Measurements from ENCODE around the gene KCNJ5.

The KCNJ5 gene

DNA sequence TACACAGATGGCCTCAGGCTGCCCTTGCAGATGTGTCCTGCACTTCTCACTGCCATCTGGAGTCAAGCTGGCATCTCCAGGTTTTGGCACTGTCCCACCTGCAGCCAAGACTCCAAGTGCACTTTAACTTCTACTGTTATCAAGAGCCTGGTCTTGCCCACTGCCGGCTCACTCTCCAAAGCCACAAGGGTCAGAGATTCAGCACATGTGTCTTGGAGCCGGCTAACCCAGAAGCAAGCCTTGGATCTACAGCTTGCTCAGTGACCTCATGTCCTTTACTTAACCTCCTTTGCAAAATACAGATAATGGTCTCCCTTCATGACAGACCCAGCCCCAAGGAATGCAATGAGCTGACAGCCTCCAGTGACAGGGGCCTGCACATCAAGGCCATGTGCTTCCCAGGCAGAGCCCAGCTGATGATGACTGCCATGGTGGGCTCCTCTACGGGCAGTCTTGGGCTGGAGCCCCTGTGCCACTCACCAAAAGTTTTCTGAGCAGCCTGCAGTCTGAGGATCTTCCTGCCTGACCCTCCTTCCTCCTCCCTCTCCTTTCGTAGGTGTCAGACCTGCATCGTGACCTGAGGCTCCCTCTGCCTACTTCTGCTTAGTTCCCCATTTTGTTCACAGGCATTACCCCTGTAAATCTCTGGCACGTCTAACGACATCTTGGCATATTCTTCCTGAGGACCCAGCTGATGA is 42.5 kb downstream of the KCNJ5 start:
- DNase-seq (ENCODE audit: low read depth), result no peak

- no peak for DNase-seq (ENCODE audit: low read depth)
Measured at GRCh38 chr11:128934351-128934750, 43.2 kb downstream of the KCNJ5 start.

DNA sequence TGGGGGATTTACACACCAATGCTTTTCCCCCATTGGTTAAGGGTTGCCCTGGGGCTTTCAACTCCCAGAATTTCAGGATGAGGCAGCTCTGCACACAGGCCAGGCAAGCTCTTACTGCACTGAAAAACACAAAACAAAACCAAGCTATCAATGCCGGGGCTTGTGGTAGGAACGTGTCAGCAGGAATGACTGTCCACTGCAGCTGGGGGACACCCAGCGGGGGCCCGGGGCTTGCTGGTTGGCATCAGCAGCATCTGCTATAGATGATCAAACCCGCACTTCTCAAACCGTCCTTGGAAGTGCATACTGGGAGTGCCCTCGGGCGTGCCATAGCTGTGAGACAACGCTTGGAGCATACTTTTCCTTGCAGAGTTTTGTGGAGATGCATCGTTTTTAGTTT is 43.8 kb downstream of the KCNJ5 start:
- no peak for DNase-seq (ENCODE audit: low read depth)

DNA sequence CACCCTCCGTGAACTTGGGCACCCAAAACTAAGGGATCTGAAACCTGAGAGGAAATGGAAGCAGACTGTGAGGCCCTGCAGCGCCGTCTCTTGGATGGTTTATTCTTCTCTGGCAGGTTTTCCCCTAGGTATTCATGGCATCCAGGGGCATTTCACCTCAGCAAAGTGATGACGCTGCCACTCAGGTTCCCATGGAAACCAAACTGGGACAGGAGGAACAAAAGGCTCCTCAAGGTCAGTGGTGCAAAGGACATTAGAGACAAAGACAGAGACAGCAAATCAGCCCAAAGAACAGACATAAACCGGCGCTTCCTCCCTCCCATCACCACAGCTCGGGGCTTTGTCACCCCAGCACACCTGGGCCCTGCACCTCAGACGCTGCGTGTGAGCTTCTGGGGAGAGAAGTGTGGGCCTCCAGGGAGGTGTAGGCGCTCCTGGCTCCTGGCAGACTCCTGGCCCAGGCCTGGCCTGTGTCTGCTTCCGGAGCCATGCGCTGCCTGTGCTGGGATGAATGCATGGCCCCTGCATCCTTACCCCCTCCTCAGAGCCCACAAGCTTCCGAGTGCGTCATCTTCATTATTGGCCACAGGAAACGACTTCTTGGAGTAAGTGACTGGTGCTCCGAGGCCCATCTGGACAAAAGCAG is 45.6 kb downstream of the KCNJ5 start:
- DNase-seq (ENCODE audit: low read depth), result no peak

- DNase-seq (ENCODE audit: low read depth), result no peak
Measured at GRCh38 chr11:128937480-128937879, 46.3 kb downstream of the KCNJ5 start.

DNA sequence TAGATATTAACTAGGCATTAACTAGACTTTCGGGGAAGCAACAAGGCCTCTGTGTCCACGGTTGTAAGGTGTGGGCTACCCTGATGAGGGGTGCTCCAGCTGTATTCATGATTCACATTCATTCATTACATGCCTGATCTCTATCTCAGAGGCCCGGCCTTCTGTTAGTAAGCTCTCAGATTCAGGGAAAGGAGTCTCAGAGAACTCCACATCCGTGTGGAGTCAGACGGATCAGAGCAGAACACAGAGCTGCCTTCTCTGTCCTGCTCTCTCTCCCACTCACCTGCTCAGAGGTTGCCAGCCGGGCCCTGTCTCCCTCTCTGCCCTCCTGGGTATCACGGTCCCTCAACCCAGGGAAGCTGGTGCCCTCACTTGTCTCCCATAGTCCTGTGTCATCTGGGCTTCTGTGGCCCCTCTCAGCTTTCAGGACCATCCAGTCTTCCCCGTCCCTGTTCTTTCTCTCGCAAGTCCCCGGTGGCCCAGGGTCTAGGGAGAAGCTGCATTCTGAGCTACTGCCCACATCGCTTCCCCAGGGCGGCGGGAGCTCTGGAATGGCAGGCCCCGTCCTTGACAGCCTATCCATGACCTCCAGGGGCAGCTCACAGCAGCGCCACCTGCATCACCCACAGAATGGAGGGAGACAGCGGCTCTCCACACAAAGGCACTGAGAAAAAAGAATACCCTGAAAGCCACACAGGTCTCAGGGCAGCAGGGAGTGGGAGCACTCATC is 47.2 kb downstream of the KCNJ5 start:
- no peak for DNase-seq (ENCODE audit: low read depth)

GRCh38 chr11:128939591-128939990 is 48.4 kb downstream of the KCNJ5 start:
- DNase-seq (ENCODE audit: low read depth), result no peak

- no peak for DNase-seq (ENCODE audit: low read depth)
Measured at GRCh38 chr11:128940156-128940555, 49.0 kb downstream of the KCNJ5 start.

DNA sequence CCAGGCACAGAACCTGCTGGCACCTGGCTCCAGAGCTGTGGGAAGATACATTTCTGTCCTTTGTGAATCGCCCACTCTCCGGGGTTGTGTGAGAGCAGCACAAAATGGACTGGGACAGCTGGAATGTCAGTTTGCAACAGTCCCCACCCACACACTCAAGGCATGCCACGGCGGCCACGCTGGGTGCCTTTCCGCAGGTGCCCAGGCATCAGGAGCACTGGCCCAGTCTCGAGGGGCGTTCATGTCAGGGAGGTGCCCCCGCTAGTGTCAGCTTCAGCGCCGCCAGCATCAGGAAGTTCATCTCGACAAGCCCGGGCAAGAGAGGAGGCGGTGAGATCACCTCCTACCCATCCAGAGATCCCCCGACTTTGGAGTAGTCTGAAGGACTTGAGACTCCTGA is 49.4 kb downstream of the KCNJ5 start:
- no peak for DNase-seq (ENCODE audit: low read depth)

DNA sequence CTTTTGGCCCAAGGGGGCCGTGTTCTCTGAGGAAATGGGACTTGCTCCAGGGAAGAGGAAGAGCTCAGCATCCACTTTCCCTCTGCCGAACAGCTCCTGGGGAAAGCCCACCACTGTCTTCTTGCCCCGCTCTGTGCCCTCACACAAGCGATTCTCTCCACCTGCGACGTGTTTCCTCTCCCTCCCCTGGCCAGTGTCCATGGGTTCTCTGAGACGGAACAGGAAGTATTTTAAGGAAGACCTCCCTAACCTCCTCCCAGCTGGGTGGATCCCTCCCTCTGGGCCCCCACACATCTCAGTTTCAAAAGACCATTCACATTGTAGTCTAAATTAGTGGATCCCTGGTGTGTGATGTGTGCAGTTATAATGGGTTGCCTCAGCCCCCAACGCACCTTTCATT is 50.0 kb downstream of the KCNJ5 start:
- DNase-seq (ENCODE audit: low read depth), result no peak

DNA sequence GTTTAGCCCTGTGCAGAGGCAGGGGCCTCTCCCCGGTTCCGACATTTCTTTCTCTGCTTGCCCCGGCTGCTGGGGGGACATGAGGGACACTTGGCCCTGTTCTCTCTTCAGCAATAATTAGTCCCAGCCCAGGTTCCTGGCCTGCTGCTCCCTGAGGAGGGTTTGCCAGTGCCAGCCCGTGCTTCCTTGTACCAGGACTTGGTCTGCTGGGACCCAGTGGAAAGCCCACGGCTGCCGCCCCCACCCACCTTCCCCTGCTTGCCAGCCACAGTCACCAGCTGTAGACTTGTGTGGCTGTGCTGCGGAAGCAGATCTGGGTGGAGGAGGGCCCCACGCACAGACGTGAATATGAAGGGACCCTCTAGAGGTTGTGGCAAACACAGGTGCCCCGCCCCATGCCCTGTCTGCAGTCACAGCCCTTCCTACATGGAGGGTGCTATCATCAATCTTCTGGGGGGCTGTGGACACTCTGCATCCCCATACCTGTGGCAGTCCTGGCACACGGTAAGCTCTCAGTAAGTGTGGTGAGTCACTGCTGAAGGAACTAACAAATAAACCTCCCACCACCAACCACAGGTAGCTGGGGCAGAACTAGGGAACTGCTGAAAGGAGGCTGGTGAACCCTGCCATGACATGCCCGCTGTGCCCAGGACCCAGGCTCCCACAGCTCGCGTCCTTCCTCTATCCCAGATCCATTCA is 50.6 kb downstream of the KCNJ5 start:
- no peak for DNase-seq (ENCODE audit: low read depth)

GRCh38 chr11:128942272-128942612 is 51.1 kb downstream of the KCNJ5 start:
- no peak for DNase-seq (ENCODE audit: low read depth)

- no peak for DNase-seq (ENCODE audit: low read depth)
Measured at GRCh38 chr11:128942817-128943427, 51.8 kb downstream of the KCNJ5 start, which contains the start of gene TP53AIP1. TP53AIP1 (minus strand) TSS chr11:128942871; CDS start chr11:128937818, 5,053 bp downstream.

DNA sequence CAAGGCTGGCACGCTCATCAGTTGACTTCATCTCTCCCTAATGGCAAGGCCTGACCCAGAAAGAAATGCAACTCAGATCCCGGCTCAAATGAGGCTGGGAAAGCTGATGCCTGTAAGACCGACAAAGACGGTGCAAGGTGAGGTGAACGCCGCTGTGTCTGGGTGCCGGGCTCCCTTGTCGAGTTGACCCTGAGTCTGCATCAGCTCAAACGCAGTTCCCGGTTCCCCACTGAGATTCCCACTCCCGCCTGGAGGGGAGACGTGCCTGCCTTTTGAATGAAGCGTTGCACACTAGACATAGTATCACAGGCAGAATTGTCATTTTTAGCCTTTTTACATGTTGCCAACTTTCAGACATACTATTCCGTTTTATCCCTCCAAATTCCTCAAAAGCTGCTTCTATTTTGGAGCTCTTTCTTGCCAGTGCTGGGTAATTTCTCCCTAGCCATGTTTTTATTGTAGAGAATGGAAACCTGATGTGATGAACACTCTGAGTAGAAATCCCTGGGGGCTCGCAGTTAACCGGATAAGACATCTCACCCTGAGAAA is 52.3 kb downstream of the KCNJ5 start:
- no peak for DNase-seq (ENCODE audit: low read depth)

GRCh38 chr11:128946648-128947047 is 55.5 kb downstream of the KCNJ5 start:
- DNase-seq (ENCODE audit: low read depth), result no peak

GRCh38 chr11:128947773-128948172 is 56.6 kb downstream of the KCNJ5 start:
- no peak for DNase-seq (ENCODE audit: low read depth)

DNA sequence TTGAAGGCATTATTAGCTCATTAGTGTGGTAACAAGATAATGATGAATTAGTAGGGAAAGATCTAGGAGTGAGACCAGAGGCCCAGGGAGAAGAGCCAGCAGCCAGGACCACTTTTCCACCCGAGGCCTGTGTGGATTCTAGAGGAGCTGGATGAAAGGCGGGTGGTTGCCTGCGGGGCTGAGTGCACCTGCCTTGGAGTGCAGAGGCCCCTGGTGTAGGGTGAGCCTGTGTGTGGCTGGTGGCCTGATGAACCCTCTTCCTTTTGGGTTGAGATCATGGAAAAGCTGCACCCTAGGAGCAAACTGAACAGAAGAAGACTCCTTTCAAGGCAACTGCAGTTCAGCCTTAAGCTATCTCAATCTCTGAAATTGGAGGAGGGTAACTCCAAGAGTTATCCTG is 57.4 kb downstream of the KCNJ5 start:
- DNase-seq (ENCODE audit: low read depth), result peak; percentile 23

GRCh38 chr11:128949791-128950454 is 58.8 kb downstream of the KCNJ5 start:
- no peak for DNase-seq (ENCODE audit: low read depth)

DNA sequence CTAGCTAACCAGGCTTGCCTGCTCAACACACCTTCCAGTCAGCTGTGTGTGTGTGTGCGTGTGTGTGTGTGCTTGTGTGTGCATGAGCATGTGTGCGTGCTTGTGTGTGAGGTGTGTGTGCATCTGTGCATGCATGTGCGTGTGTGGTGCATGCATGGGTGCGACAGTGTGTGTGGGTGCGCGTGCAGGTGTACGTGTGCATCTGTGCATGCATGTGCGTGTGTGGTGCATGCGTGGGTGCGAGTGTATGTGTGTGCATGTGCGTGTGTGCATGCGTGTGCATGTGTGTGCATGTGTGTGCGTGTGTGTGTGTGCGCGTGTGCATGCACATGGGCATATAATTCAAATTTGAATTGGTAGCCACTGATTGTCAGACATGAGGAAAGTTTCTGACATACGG is 62.0 kb downstream of the KCNJ5 start:
- no peak for DNase-seq (ENCODE audit: low read depth)

DNA sequence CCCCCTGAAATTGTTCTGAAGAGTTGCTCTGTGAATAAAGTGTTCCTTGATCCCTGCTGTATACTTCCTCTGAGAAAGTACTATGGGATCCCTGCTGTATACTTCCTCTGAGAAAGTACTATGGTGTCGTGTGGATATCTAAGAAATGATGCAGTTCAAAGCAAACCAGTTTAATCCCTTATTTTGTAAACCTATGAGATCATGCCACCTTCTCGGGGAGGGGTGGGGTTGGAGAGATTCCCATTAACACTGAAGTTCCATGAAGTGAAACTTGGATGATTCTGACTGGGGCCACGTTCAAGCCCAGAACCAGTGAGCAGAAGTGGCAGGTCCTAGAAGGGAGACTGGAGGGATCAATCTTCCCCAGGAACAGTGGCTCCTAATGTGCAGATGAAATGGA is 64.5 kb downstream of the KCNJ5 start:
- no peak for DNase-seq (ENCODE audit: low read depth)
